SK-N-DZ (cell line): ENCODE measurements around the gene PPM1H.
A peak's percentile ranks its signal among the peaks of the same experiment; 100 is the strongest.

Experiments
- DNase-seq: peaks from one replicate; pipeline ENCODE4 v3.0.0-alpha.2; 2015; ENCODE audit warnings: low spot score

PPM1H gene

GRCh38 chr12:62654326-62655241 is 280.4 kb downstream of the PPM1H start:
- no peak for DNase-seq

GRCh38 chr12:62653740-62654139 is 281.2 kb downstream of the PPM1H start:
- no peak for DNase-seq

GRCh38 chr12:62653304-62653703 is 281.6 kb downstream of the PPM1H start:
- DNase-seq: no peak

DNA sequence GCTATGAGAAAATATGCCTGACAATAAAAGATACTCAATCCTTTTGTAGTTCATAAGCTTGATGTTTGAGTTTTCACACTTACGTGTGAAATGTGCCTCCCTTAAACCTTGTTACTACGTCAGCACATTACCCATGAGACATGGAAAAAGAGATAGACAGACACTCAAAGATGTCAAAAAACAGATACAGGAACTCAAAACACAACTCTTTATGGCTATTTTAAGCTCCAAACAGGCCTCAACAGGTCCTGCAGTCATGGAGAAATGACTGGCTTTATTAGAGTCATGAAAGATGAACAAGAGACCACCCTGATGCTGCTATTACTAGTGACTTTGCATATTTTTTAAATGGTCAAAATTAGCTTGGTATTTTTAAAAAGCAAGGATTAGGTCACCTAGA is 283.8 kb downstream of the PPM1H start:
- no peak for DNase-seq

GRCh38 chr12:62649412-62650138 is 285.4 kb downstream of the PPM1H start:
- DNase-seq: no peak

DNA sequence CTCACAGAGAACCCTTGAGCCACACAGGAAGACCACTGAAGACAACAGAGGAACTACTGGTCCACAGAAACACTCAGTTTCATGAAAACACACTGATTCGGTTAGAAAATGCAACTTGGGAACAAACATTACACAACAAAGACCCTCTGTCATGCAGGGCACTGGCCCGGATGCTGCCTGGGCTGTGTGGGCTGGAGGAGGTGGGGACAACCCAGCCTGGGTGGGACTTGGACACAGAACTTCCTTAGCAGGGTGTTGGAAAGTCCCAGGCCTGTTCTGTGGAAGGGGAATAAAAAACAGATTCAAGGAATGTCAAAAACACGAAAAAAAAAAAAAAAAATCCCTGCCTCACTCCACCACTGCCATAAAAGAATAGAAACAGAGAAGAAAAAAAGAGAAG is 287.4 kb downstream of the PPM1H start:
- DNase-seq: no peak

GRCh38 chr12:62646566-62646965 is 288.4 kb downstream of the PPM1H start:
- no peak for DNase-seq

GRCh38 chr12:62643486-62643885 is 291.5 kb downstream of the PPM1H start:
- no peak for DNase-seq

- DNase-seq: no peak
Observed at GRCh38 chr12:62642486-62642885, 292.5 kb downstream of the PPM1H start.

DNA sequence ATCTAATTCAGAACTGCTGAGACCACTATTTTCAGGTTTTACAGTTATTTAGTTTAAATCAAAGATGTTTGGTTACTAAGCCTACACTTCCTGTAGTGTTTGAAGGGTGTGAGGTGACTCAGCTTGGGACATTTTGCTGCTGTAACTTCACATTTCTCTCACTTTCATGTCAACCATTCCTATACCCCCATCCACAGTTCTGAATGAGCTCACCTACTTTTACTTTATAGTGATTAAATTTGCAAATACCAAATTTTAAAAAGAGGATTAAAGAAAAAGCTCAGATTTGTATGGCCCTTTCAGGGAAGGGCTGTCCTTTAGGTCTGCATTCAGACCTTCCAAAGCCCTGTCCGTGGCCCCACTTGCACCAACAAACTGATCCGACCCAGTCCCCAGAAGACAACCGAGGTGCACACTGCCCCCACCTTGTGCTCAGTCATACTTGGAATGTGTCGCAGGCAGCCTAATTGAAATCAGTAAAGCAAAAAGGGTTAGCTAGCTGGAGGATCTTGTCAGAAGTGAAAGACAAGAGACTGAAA is 294.0 kb downstream of the PPM1H start:
- DNase-seq: no peak

DNA sequence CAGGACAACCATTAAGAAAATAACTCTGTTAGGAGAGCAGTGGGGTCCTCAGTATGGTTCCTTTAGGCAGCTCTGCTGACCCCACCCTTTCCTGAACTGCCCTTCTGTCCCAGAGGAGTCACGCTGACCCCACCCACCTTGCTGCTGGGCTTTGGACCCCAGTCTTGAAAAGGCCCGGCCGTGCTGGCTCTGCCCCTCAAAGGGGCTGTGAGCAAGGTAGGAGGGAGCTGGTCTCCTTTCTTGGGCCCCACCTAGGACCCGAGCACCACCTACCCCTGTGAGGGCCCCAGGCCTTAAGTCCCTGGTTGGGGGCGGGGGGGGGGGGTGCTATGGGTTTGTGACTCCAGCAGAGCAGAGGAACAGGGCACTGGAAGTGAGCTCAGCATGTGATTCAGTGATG is 297.3 kb downstream of the PPM1H start:
- DNase-seq: no peak

- DNase-seq: no peak
Observed at GRCh38 chr12:62635649-62636048, 299.3 kb downstream of the PPM1H start.

DNA sequence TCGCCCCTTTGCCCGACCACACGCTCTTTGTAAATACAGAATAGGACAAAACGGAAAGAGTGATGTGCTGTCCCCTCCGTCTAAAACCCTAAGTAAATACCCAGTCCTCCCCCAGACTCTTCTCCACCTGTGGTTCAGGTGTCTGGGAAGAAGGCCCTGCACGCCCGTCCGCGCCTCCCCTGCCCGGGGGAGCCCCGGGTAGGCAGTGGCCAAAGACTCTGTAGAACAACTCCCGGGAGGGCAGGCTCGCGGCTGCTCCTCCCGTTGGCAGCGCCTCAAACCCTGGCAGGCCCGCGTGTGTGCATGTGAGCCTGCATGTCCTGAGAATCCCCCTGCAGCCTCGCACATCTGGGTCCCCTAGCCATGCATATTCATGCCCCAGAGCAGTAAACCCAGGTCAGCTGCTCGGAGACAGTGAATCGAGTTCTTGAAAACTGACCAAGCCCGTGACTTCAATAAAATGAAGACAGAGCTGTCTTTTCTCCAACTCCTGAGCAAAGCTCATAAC is 302.5 kb downstream of the PPM1H start:
- peak; percentile 48 for DNase-seq

- peak; percentile 68 for DNase-seq
Observed at GRCh38 chr12:62631471-62632410, 303.2 kb downstream of the PPM1H start.

GRCh38 chr12:62629971-62630739 is 304.8 kb downstream of the PPM1H start:
- no peak for DNase-seq

DNA sequence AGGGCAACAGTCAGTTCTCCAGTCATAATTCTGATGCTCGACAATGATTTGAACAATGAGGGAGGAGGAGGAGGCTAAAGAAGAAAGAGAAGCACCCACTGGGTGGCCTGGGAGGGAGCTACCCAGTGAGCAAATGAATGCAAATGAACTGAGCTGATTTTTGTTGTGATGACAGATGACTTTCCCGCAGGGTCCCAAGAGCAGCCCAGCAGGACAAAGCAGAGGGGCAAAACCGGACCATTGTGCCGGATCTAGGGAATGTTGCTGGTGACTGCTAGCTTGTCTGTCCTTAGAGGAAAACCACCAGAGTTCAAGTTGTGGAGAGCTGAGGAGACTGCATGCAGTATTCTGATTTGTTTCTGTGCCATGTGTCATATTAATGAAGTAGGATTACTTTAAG is 305.5 kb downstream of the PPM1H start:
- no peak for DNase-seq

DNA sequence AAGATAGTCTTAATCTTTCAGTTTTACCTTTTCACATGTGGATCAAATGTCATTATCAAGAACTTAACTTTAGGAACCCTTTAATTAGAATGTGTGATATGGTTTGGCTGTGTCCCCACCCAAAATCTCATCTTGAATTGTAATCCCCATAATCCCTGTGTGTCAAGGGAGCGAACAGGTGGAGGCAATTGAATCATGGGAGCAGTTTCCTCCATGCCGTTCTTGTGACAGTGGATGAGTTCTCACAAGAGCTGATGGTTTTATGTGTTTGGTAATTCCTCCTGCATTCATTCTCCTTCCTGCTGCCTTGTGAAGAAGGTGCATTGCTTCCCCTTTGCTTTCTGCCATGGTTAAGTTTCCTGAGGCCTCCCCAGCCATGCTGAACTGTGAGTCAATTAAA is 307.8 kb downstream of the PPM1H start:
- DNase-seq: no peak

- no peak for DNase-seq
Observed at GRCh38 chr12:62625228-62625627, 309.7 kb downstream of the PPM1H start.

DNA sequence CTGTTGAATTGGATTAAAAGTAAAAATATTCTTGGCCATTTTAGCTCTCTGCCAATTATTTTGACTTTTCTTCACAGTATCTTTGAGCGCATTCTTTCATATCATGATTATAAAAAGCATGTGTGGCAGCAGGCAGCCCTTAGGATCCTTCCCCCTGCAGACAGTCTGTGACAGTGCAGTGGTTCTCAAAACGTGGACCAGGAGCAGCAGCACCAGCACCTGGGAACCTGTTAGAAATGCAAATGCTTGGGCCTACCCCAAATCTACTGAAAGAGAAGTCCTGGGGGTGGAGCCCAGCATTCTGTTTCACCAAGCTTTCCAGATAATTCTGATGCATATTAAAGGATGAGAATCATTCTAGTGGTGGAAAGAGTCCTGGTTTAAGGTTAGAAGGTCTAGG is 312.8 kb downstream of the PPM1H start:
- no peak for DNase-seq

DNA sequence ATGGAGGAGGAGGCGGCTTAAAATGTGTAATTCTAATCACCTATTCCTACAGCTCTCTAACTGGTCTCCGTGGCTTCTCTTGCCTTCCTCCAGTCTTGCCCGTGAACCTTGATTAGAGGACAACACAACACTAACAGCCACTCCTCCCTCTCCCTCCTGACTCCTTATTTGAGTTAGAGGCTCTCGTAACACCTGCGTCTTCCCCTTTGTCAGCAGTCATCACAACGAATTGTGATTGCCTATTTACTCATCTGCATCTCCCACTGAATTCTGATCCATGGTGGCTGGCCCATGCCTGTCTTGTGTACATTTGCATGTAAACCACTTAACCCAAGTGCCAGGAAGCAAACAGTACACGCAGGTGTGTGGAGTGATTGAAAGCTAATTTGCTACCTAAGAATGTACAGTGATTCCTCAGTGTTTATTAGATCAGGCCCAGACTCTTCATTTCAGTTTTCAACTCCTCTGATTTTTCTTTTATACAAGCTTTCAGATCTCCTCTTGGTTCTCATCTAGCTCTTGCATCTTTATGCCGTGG is 313.8 kb downstream of the PPM1H start:
- no peak for DNase-seq
